Measurements from ENCODE around the gene LAMA5.

Gene LAMA5

DNA sequence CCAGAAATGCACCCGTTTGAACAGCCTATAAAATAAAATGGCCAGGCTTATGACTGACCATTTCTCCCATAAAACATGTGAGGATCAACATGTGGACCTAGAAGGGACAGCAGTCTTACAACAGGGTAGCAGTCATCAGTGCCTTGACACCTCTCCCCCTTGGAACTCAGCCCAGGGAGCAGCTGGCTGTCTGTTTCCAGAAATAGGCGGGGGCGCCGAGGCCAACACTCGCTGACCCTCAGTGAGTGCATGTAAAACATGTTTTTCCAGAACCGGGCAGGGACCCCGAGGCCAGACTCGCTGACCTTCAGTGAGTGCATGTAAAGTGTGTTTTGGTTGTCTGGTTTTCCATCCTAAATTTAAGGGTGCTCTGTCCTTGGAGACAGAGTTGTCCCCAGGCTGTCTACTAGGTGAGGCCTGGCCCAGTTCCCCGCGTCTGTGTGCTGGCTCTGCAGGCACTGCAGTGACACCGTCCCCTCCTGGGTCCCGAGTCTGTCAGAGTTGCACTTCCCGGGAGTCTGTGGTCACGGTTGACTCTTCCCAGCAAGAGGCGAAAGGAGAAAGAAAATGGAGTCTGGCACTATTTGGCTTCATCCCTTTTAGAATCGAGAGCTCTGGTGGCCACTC lies 84.1 kb downstream of the LAMA5 start:
- no peak for DNase-seq

GRCh38 chr20:62282103-62282502 lies 85.0 kb downstream of the LAMA5 start:
- no peak for DNase-seq

DNA sequence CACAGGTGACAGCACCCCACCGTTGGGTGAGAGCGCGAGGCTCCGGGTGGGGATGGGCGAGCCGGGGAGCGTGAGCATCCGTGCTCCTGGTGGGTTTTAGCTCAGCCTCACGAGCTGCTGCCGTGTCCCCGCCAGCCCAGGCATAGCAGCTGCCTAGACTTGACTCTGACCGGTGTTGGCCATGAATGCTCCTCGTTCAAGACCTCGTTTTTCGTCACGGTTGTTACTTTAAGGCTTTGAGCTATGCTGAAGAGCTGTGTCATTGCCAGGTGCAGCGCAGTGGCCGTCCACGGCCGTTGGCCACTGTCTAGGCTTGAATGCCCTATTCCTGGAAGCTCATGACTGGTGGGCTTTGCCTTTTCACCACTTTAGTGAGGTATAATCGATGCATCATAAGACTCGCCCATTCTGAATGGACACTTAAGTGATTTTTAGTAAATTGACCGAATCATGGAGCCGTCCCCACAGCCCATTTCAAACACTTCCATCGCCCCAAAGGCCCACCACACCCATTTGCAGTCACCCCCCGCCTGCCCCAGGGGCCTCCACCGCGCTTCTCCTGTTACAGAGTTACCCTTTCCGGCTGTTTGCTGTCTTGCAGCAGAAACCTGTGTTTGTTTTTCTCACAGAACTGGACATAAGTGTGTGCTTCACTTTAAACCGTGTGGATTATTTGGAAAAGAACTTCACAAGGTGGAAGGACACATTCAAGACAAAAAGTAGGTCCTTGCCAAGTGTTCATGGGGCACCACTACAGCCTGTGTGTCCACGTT lies 85.8 kb downstream of the LAMA5 start:
- no peak for DNase-seq

GRCh38 chr20:62280303-62280702 lies 86.8 kb downstream of the LAMA5 start:
- DNase-seq: no peak

DNA sequence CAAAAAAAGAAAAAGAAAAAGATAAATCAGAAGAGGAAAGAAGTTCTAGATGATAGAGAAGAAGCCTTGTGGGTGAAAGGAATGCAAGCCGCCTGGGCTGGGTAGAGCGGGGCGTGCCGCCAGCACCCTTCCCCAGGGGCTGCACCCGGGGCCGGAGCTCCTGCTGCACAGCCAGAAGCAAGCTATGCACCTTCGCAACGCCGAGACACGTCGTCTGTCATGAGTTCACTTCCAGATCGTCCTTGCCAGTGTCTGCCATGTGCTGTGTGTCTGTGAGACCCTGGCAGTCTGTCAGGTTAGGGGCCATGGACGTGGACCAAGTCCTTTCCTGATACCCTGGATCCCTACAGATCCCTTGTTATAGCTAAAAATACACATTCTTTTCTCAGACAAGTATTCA lies 89.9 kb downstream of the LAMA5 start:
- DNase-seq: no peak

GRCh38 chr20:62276439-62276838 lies 90.7 kb downstream of the LAMA5 start:
- no peak for DNase-seq

- DNase-seq: no peak
These were observed 91.9 kb downstream of the LAMA5 start for GRCh38 chr20:62275219-62275618.

- no peak for DNase-seq
These were observed 92.7 kb downstream of the LAMA5 start for GRCh38 chr20:62274332-62274950.

DNA sequence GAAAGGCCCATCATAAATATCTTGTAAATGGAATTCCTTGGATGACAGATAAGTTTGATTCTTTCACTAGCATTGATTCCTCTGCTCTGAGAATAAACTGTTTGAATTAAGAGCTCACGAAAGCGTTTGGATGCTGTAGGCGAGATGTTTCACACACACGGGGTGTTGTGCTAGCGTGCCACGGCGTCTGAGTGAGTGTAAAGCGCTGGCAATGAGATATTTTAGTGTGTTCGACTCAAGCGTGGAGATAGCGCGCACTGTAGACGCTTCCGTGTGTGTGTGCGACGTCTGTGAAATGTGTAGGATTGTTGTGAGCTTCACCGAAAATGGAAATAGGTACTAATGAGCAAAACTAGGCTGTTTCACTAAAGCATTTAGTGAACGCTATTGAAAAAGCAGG lies 93.7 kb downstream of the LAMA5 start:
- DNase-seq: no peak

DNA sequence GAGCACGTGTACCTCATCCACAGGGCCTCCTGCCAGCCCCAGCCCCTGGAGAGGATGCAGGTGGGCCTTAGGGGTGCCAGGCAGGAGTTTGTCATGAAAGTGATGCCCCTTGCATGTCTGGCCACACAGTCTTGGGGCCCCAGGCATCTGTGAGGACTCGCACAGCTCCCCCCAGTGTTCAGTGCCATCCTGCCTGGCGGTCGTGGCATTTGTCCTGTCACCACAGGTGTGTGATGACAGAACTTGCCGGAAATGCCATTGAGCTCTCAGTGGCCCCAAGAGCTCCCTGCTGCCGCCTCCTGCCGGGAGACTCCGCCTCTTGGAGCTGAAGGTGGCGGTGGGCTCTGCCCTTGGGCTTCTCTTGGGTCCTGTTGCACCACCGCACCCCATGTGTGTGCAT lies 94.9 kb downstream of the LAMA5 start:
- no peak for DNase-seq

DNA sequence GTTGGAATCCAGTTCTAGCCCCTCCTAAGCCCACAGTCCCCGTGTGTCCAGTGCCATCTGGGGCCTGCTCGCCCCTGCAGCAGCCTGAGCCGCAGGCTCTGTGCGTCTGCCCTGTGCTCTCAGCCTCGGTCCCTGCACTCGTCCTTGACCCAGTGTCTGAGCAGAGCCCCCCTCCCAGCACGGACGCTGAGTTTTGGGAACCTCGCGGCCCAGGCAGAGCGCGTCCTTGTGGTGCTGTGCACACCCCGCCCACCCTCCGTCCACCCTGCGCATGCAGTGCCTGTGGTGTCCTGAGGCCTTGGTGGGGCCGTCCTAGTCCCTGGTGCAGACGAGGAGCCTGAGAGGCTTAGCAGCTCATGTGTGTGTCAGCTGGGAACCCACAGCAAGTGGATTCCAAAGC lies 97.2 kb downstream of the LAMA5 start:
- DNase-seq: no peak

DNA sequence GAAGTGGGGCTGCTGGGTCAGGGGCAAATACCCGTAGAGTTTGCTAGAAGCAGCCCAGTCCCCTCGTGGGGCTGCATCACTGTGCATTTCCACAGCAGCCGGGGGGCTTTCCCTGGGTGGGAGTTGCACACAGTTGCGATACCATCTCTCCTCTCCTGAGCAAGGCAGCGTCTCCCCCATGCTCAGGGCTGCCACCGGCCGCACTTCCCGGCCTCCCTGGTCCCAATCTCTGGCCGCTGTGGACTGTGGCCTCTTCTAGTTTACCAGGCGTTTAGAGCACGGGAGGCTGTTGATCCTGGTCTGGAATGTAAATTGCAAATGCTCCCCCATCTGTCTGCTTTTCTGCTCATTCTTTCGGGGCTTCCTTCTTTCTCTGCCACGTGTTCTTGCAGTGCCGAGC lies 97.7 kb downstream of the LAMA5 start:
- DNase-seq: no peak

- no peak for DNase-seq
These were observed 98.7 kb downstream of the LAMA5 start for GRCh38 chr20:62268228-62268900.

DNA sequence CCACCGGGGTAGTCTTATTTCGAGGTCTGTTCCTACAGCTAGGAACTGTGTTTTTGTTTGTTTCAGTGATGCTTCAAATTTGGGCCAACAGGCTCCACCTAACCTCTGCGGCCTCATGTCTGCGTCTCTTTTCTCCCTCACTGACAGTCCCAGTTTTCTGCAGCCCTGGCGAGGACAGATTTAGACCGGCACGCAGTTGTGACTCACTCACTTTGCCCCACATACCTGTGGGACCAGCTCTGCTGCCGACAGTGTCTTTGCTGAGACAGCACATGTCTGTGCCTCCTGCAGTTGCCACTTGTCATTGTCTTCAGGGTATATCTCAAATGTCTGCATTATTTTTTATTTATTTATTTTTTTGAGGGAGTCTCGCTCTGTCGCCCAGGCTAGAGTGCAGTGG lies 99.6 kb downstream of the LAMA5 start:
- no peak for DNase-seq

- no peak for DNase-seq
These were observed 100.3 kb downstream of the LAMA5 start for GRCh38 chr20:62266851-62267250.

GRCh38 chr20:62266340-62266739 lies 100.8 kb downstream of the LAMA5 start:
- DNase-seq: no peak

DNA sequence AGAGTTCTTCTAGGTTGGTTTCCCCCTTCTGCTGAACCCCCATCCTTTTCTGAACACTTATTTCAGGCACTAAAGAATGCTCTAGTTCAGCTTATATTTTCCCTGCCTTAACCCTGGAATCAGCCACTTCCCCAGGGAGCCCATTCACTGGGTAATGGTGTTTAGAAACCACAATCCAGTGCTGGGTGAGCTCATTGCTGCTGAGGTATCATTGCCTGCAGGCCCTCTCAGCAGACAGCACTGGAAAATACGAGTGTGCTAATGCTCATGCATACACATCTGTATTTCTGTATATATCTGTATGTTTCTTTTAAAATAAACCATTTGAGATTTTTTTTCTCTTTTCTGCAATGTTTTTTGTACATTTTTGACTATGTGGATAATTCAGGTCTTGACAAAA lies 101.7 kb downstream of the LAMA5 start:
- no peak for DNase-seq

DNA sequence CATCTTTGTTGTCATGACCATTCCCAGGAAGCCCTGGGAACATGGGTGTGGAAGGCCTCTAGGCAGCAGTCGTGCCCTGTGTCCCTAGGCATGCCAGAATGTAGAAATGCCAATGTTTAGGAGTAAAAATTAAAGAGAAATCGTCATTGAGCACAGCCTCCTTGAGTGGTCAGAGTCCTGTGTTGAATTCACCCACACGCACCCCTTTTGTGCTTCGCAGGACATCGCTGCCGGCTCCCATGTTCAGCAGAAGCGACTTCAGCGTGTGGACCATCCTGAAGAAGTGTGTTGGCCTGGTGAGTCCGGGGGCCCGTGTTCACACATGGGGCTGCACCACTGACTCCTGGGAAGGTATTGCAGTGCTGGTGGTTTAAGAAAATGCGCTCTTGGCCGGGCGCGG lies 103.7 kb downstream of the LAMA5 start:
- DNase-seq: no peak

DNA sequence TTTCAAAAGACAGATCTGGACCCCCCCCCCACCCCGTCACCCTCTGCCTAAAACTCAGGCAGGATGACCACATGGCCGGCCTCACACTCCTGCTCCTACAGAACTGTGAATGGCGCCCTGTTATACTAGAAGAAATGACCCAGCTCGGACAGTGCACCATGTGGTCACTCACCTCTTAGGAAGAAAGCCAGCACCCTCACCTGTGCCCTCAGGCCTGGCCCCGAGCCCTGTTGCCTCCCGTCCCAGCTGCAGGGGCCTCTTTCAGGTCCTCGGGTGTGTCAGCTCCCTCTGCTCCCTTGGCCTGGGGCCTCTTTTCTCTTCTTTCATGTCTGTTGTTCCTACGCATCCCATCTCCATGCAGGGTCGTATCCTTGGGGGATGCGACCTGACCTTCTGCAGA lies 105.0 kb downstream of the LAMA5 start:
- DNase-seq: no peak

DNA sequence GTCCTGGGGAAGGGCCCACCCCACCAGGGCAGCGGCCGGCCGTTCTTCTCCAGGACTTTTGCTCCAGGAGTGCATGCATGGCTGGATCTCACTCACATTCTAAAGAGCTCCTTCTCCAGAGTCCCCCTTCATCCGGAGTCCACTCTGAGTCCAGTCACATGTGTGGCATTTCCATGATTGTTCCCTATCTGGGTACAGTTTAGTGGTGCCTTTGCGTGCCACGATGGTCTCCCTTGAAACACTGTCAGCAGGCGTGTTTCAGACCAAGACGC lies 107.9 kb downstream of the LAMA5 start:
- no peak for DNase-seq
